HG03521 (cell line): Measurements from ENCODE around the gene FUS.
"Not testable (repeated sequence)": the region's sequence is repeated elsewhere in the genome, so short reads cannot be mapped to it uniquely, and the experiment has no call there.

ENCODE experiments used
- ATAC-seq: cut with Tn5 transposase; IDR thresholded peaks from one replicate; pipeline ENCODE4 v1.9.1; 2021; ENCODE audit warnings: mild to moderate bottlenecking, moderate library complexity; ENCODE audit not compliant: unreplicated experiment

Gene FUS

GRCh38 chr16:31184888-31185287, 4.9 kb downstream of the FUS start:
- no peak for ATAC-seq

- ATAC-seq = no peak
Observed at GRCh38 chr16:31185339-31185738, 5.4 kb downstream of the FUS start.

- no peak for ATAC-seq
Observed at GRCh38 chr16:31186176-31186575, 6.2 kb downstream of the FUS start.

GRCh38 chr16:31186930-31187807, 7.2 kb downstream of the FUS start:
- ATAC-seq = no peak

GRCh38 chr16:31187808-31188189, 7.9 kb downstream of the FUS start:
- no peak for ATAC-seq

- no peak for ATAC-seq
Observed at GRCh38 chr16:31188450-31189411, 8.8 kb downstream of the FUS start.

- no peak for ATAC-seq
Observed at GRCh38 chr16:31189412-31189778, 9.5 kb downstream of the FUS start.

- no peak for ATAC-seq
Observed at GRCh38 chr16:31190061-31190460, 10.1 kb downstream of the FUS start.

- ATAC-seq = no peak
Observed at GRCh38 chr16:31190818-31191444, 11.0 kb downstream of the FUS start.

GRCh38 chr16:31191697-31192428, 11.9 kb downstream of the FUS start:
- no peak for ATAC-seq

- no peak for ATAC-seq
Observed at GRCh38 chr16:31192856-31193642, 13.1 kb downstream of the FUS start.

- no peak for ATAC-seq
Observed at GRCh38 chr16:31193874-31194273, 13.9 kb downstream of the FUS start.

- ATAC-seq = no peak
Observed at GRCh38 chr16:31194898-31195297, 15.0 kb downstream of the FUS start.

GRCh38 chr16:31195861-31196260, 15.9 kb downstream of the FUS start:
- not testable (repeated sequence) for ATAC-seq

GRCh38 chr16:31196324-31197088, 16.6 kb downstream of the FUS start:
- ATAC-seq = no peak

- no peak for ATAC-seq
Observed at GRCh38 chr16:31198207-31198882, 18.4 kb downstream of the FUS start.

- ATAC-seq = no peak
Observed at GRCh38 chr16:31199430-31200041, 19.6 kb downstream of the FUS start.

- not testable (repeated sequence) for ATAC-seq
Observed at GRCh38 chr16:31200111-31200510, 20.2 kb downstream of the FUS start.
